ENCODE data around the gene ZC3HAV1. TPM values are rescaled to one million over a fixed set of nuclear protein-coding genes. Genes with fewer than 3 reads are reported as not detected.
A peak's percentile ranks its signal among the peaks of the same experiment; 100 is the strongest.

Gene ZC3HAV1
- total and polyA plus RNA-seq, 2 of the 13 experiments (the other 11 are each of a cell fraction or from before 2014, with no cell fraction given) = 12.7 to 23.7 TPM

DNA sequence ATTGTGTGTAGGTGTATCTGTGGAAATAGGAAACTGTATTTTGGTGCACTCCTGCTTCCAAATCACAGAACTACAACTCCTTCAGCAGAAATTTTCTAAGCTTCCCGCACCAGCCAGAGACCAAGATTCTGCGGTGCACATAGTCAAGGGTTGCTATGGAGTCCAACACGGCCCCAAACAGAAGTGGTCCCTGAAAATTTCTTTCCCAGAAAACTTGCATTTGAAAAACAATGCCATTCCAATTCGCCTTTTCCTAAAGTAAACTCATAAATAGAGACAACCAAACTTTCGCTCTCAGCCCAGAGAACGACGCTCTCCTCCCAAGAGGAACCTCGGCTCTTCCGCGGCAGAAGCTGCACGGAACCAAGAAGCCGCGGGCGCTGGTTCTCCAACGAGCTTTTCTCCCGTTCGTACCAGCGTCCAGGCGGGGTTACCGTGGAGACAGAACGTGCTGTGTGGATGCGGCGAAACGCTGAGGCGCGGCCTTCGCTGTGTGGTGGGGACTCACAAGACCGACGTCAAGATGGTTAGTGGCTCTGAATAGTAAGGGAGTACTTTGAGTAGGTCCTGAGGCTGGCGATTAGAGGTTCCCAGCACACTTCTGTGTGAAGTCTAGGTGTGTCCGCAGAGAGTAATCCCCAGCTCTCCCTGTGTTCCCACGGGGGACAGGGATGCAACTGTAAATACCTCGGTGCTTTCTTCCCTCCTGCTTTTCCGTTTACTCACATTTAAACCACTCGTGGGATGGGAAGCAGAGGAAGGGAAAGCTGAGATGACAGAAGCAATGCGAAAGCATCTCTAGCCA lies 24.0 kb upstream of the ZC3HAV1 start (continued):
- peak; percentile 79; the same call in 1 of the 2 replicates for TF ChIP-seq HES4 (CRISPR knock-in tag; IDR thresholded peaks at IDR 0.05; ENCODE audit: borderline replicate concordance)
- TF ChIP-seq ZSCAN20 (CRISPR knock-in tag; IDR thresholded peaks at IDR 0.05; ENCODE audit: borderline replicate concordance) = 0 out of 2 replicates have a peak, but pooled peaks have one; percentile 68
- TF ChIP-seq, protein P1, sequence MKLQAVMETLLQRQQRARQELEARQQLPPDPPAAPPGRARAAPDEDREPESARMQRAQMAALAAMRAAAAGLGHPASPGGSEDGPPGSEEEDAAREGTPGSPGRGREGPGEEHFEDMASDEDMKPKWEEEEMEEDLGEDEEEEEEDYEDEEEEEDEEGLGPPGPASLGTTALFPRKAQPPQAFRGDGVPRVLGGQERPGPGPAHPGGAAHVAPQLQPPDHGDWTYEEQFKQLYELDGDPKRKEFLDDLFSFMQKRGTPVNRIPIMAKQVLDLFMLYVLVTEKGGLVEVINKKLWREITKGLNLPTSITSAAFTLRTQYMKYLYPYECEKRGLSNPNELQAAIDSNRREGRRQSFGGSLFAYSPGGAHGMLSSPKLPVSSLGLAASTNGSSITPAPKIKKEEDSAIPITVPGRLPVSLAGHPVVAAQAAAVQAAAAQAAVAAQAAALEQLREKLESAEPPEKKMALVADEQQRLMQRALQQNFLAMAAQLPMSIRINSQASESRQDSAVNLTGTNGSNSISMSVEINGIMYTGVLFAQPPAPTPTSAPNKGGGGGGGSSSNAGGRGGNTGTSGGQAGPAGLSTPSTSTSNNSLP (IDR thresholded peaks at IDR 0.05; ENCODE audit: low read depth, low read length) = no peak
- TF ChIP-seq ZNF883 (CRISPR knock-in tag; IDR thresholded peaks at IDR 0.05; ENCODE audit: not compliant biosample characterization) = peak; percentile 46
- TF ChIP-seq ZNF24 (IDR thresholded peaks at IDR 0.05) = 0 out of 2 replicates have a peak, but pooled peaks have one; percentile 12
- TF ChIP-seq ZNF335 (CRISPR knock-in tag; IDR thresholded peaks at IDR 0.05) = 0 out of 2 replicates have a peak, but pooled peaks have one; percentile 40
- TF ChIP-seq HNRNPK (IDR thresholded peaks at IDR 0.05; ENCODE audit: low read depth, low read length, poor library complexity, severe bottlenecking) = no peak
- TF ChIP-seq CEBPG (CRISPR knock-in tag; IDR thresholded peaks at IDR 0.05) = peak; percentile 36
- TF ChIP-seq ZNF446 (CRISPR knock-in tag; IDR thresholded peaks at IDR 0.05) = peak; percentile 66; the same call in 1 of the 2 replicates
- TF ChIP-seq, protein P2, sequence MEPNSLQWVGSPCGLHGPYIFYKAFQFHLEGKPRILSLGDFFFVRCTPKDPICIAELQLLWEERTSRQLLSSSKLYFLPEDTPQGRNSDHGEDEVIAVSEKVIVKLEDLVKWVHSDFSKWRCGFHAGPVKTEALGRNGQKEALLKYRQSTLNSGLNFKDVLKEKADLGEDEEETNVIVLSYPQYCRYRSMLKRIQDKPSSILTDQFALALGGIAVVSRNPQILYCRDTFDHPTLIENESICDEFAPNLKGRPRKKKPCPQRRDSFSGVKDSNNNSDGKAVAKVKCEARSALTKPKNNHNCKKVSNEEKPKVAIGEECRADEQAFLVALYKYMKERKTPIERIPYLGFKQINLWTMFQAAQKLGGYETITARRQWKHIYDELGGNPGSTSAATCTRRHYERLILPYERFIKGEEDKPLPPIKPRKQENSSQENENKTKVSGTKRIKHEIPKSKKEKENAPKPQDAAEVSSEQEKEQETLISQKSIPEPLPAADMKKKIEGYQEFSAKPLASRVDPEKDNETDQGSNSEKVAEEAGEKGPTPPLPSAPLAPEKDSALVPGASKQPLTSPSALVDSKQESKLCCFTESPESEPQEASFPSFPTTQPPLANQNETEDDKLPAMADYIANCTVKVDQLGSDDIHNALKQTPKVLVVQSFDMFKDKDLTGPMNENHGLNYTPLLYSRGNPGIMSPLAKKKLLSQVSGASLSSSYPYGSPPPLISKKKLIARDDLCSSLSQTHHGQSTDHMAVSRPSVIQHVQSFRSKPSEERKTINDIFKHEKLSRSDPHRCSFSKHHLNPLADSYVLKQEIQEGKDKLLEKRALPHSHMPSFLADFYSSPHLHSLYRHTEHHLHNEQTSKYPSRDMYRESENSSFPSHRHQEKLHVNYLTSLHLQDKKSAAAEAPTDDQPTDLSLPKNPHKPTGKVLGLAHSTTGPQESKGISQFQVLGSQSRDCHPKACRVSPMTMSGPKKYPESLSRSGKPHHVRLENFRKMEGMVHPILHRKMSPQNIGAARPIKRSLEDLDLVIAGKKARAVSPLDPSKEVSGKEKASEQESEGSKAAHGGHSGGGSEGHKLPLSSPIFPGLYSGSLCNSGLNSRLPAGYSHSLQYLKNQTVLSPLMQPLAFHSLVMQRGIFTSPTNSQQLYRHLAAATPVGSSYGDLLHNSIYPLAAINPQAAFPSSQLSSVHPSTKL (CRISPR knock-in tag; IDR thresholded peaks at IDR 0.05) = peak; percentile 79
- no peak for TF ChIP-seq PLRG1 (conservative IDR thresholded peaks at IDR 0.05)
- TF ChIP-seq, protein P3, sequence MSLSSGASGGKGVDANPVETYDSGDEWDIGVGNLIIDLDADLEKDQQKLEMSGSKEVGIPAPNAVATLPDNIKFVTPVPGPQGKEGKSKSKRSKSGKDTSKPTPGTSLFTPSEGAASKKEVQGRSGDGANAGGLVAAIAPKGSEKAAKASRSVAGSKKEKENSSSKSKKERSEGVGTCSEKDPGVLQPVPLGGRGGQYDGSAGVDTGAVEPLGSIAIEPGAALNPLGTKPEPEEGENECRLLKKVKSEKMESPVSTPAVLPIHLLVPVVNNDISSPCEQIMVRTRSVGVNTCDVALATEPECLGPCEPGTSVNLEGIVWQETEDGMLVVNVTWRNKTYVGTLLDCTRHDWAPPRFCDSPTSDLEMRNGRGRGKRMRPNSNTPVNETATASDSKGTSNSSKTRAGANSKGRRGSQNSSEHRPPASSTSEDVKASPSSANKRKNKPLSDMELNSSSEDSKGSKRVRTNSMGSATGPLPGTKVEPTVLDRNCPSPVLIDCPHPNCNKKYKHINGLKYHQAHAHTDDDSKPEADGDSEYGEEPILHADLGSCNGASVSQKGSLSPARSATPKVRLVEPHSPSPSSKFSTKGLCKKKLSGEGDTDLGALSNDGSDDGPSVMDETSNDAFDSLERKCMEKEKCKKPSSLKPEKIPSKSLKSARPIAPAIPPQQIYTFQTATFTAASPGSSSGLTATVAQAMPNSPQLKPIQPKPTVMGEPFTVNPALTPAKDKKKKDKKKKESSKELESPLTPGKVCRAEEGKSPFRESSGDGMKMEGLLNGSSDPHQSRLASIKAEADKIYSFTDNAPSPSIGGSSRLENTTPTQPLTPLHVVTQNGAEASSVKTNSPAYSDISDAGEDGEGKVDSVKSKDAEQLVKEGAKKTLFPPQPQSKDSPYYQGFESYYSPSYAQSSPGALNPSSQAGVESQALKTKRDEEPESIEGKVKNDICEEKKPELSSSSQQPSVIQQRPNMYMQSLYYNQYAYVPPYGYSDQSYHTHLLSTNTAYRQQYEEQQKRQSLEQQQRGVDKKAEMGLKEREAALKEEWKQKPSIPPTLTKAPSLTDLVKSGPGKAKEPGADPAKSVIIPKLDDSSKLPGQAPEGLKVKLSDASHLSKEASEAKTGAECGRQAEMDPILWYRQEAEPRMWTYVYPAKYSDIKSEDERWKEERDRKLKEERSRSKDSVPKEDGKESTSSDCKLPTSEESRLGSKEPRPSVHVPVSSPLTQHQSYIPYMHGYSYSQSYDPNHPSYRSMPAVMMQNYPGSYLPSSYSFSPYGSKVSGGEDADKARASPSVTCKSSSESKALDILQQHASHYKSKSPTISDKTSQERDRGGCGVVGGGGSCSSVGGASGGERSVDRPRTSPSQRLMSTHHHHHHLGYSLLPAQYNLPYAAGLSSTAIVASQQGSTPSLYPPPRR (CRISPR knock-in tag; IDR thresholded peaks at IDR 0.05; ENCODE audit: borderline replicate concordance) = peak; percentile 63; the same call in 1 of the 2 replicates
- TF ChIP-seq SRF (IDR thresholded peaks at IDR 0.05; ENCODE audit: low read depth, low read length) = peak; percentile 71; the same call in 1 of the 2 replicates
- TF ChIP-seq, protein P4, sequence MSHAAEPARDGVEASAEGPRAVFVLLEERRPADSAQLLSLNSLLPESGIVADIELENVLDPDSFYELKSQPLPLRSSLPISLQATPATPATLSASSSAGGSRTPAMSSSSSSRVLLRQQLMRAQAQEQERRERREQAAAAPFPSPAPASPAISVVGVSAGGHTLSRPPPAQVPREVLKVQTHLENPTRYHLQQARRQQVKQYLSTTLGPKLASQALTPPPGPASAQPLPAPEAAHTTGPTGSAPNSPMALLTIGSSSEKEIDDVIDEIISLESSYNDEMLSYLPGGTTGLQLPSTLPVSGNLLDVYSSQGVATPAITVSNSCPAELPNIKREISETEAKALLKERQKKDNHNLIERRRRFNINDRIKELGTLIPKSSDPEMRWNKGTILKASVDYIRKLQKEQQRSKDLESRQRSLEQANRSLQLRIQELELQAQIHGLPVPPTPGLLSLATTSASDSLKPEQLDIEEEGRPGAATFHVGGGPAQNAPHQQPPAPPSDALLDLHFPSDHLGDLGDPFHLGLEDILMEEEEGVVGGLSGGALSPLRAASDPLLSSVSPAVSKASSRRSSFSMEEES (CRISPR knock-in tag; IDR thresholded peaks at IDR 0.05) = peak; percentile 78
- TF ChIP-seq MED1 (CRISPR knock-in tag; IDR thresholded peaks at IDR 0.05) = peak; percentile 73
- 0 out of 2 replicates have a peak, but pooled peaks have one; percentile 40 for TF ChIP-seq ESRRA (CRISPR knock-in tag; IDR thresholded peaks at IDR 0.05; ENCODE audit: low read depth)
